ENCODE data around the gene OR2D3.
"Not testable (repeated sequence)": the region's sequence is repeated elsewhere in the genome, so short reads cannot be mapped to it uniquely, and the experiment has no call there.

OR2D3 gene

DNA sequence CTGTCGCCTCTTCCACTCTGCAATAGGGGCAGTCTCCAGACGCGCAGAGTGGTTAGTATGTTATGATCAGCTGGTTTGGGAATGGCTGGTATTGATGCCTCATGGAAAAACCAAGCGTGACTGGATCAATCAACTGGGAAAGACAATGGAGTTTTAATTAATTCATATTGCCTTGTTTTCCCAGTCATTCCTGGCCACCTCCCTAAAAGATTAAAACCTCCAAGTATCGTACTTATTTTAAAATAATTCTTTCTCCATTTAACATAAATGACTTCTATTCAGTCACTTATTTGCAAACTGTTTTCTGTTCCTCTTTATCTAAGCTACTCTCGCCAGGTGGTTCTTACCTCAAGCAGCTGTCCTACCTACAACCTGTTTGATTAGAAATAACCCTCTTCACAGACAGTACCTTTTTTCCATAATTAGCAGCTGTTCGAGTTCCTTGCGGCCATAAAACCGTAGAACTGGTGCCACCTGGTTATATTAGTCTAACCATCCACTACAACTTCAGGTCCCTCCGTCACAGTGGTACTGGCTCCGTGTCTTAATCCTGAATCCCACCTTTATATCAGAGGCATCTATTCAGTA is 6.3 kb downstream of the OR2D3 start:
- no peak for DNase-seq (ENCODE audit: low read depth)

DNA sequence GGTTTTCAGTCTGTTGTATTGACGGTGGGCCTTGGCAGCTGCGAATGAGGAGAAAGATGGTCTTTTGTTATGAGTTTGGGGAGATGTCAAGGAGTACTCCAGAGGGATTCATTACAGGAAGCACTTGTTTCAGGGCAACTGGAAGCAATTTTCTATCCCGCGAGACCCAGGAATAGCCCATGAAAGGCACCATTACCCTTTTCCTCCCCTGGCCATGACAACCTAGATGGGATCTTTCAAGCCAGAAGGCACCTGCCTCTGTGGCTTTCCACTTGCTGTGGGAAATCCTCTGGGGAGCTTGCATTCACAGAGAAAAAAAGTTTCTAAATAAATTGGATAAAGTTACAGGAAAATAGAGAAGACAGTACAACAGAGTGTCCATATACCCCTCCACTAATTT is 8.1 kb downstream of the OR2D3 start:
- DNase-seq (ENCODE audit: low read depth), result no peak

DNA sequence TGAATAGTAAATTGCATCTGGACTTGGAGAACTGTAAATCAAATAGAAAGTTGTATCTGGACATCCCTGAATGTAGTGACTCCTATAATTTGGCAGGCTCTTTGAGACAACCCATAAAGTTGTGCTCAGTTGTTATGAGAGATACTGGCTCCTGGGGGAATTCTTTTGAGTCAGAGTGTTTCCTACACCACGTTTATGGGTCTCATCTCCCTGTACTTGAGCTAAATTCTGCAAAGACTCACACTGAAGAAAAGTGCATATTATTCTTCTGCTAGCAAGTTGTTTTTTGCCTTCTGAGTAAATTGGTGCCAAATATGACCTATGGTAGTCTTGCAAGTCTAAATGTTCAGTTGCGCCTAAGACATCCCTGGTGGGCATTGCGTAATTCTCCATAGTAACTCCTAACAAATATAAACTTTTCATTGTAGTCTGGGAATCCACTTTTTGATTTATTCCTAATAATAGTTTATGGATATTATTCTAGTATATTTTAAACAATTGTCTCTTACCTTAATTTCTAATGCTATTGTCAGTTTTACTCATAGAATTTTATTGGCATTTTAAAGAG is 10.4 kb downstream of the OR2D3 start:
- DNase-seq (ENCODE audit: low read depth), result no peak

DNA sequence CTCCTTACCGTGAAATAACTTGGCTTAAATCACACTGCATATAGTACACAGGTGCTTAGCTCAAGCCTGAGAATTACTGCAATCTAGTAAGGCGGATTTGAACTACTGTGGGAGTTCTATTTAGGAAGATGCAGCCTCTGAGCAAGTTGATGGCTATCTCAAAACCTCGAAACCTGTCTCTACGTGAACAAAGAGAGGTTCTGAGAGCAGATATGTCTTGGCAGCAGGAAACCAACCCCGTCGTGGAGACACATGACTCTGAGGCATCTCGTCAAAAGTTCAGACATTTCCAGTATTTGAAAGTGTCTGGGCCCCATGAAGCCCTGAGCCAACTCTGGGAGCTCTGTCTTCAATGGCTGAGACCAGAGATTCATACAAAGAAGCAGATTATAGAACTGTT is 11.3 kb downstream of the OR2D3 start:
- DNase-seq (ENCODE audit: low read depth), result no peak

DNA sequence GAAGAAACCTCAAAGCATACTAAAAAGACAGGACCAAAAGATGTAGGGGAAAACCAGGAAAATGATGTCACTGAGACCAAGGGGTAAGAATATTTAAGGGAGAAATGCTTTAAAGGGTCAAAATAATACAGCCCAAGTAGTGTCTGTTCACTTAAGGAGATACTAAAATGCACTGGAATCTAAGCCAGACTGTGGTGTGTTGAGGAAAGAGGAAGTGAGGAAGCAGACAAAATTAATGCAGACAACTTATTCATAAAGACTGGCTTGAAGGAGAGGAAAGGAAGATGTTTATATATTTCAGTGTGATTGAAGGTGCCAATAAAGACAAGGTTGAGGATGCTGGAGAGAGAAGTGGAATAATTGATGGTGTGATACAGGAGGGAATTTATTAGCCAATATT is 21.2 kb downstream of the OR2D3 start:
- no peak for DNase-seq (ENCODE audit: low read depth)

DNA sequence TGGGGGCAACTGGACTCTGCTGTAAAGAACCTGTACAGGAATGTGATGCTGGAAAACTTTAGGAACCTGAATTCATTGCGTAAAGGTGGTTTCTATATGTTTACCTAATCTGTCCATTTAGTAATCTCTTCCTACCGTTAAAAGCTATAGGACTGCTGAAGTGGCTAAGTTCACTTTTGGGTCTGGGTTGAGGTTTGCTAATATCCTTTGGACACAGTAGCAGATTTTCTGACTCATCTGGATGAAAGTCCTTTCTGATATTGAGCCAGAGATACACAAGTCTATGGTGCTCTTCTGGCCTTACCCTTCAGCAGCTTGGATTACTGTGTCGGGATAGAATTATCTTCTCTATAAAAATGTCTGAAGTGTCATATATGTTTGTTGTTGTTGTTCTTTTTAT is 22.3 kb downstream of the OR2D3 start:
- DNase-seq (ENCODE audit: low read depth), result no peak

DNA sequence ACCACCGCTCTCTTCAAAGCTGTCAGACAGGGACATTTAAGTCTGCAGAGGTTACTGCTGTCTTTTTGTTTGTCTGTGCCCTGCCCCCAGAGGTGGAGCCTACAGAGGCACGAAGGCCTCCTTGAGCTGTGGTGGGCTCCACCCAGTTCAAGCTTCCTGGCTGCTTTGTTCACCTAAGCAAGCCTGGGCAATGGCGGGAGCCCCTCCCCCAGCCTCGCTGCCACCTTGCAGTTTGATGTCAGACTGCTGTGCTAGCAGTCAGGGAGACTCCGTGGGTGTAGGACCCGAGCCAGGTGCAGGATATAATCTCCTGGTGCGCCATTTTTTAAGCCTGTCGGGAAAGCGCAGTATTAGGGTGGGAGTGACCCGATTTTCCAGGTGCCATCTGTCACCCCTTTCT is 33.4 kb downstream of the OR2D3 start:
- DNase-seq (ENCODE audit: low read depth), result not testable (repeated sequence)

DNA sequence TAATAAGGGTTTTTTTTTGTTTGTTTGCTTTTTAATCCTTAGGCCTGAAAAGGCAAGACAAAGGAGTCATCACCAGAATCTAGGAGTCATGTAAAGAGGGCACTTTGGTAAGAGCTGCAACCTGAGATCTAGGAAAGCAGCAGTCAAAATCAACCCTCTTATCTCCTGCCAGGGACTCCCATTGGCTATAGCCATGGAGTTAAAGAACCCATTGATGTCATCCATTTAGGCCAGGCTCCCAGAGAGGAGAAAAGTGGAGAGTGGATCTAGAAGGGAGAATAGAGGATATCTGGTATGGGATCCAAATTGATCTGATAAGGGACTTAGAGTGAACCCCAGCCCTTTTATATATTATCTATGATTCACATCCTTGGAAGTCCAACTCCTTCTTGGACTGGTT is 41.3 kb downstream of the OR2D3 start:
- DNase-seq (ENCODE audit: low read depth), result no peak

DNA sequence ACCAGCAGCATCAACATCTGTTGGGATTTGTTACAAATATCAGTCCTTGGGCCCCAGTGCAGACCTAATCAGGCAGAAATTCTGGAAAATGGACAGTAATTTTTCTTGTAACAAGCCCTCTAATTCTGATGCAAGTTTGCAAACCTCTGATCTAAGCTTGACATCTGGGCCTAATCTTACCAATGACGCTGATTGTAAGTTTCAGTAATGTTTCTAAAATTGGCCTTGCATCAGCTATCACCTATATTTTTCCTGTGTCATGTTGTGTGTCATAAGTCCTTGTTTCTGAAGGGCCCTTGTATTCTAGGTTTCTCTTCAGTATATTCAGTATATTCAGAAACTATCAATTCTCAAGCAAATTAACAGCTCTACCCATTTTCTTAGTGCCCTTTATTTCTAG is 41.9 kb downstream of the OR2D3 start:
- DNase-seq (ENCODE audit: low read depth), result no peak

DNA sequence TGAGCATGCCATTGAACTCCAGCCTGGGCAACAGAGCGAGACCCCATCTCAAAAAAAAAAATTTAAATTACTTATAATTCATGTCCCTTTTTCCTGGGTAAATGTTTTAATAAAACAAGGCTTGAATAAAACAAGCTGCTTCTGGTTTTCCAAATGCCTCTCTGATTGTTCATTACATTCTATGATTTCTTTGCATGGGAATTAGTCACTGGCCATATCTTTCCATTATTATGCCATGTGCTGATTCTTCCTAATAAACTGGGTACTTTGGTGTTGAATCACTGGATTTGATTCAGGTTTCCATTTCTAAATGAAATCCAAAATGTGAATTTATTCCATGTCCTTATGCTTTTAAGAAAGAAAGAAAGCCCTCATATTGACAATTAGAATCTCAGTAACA is 48.0 kb downstream of the OR2D3 start:
- no peak for DNase-seq (ENCODE audit: low read depth)

DNA sequence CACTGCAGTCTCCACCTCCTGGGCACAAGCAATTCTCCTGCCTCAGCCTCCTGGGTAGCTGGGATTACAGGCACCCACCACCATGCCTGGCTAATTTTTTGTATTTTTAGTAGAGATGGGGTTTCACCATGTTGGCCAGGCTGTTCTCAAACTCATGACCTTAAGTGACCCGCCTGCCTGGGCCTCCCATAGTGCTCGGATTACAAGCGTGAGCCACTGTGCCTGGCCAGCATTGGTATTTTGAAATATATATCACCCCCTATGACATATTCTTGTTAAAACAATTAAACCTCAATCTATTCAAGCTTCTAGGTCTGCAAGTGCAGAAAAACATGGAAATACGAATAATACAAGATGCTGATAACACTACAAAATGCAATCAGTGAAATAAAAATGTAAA is 49.1 kb downstream of the OR2D3 start:
- DNase-seq (ENCODE audit: low read depth), result not testable (repeated sequence)

All from T follicular helper cell (primary cell).